GM19025 (cell line): ENCODE measurements around the gene GH2.
"Not testable (repeated sequence)": the region's sequence is repeated elsewhere in the genome, so short reads cannot be mapped to it uniquely, and the experiment has no call there.

ENCODE experiments used
- ATAC-seq: cut with Tn5 transposase; IDR thresholded peaks from one replicate; pipeline ENCODE4 v1.9.1; 2021; ENCODE audit warnings: mild to moderate bottlenecking, low read depth, moderate library complexity; ENCODE audit not compliant: unreplicated experiment

Gene GH2

DNA sequence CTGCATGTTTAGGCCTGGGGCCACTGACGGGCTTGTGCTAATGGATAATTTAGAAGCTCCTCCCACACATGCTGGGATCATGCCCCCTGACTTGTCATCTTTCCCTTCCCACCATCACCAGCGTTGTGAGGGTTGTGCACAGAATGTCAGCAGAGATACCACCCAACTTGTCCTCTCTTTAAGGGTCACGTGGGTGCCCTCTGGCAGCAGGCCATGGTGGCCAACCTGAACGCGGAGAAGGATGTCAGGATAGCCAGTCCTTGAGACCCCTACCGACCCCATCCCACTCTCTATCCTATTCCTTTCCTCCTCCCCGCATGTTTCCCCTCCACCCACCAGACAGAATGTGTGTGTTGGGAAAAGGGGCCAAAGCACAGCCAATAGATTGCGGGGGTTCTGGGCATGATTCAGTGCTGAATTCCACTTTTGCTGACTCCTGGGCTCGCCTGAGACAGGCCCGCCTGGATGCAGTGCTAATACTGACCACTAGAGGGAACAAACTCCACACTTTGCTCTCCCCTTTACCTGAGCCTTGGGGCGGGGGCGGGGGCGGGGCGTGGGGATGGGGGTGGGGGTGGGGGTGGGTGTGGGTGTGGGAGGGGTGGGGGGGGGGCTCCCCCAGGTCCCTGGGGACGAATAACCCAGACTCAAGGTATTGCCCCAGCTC lies at the start of gene GH2:
TSS of gene GH2 (minus strand) at position 10 of the 667 bp plus-strand sequence. CDS start 143 bp downstream, outside the sequence.
- ATAC-seq = no peak

DNA sequence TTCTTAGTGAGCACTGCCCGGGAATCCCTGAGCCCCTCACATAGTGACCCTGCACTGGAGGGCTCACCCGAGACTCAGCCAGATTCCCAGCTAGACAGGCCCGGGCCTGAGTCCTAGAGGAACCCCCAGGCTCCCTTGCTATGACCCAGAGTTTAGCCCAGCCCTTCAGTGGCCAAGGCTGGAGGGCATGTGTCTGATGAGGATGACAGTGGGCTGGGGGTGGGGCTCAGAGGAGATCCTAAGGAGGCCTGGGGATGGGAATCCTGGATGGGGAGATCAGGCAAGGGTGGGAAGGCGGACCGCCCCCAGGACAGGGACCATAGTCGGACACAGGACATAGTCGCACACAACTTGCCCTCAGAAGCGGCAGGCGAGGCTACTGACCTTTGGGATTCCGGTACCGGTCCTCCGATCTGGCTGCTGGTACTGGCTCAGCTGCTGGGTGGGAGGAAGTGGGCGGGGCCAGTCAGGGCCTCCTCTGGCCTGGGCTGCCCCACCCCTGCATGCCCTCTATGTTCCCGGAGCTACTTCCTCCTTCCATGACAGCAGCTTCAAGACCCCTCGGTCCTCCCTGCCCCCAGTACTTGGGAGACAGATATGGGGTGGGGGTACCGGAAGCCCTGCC lies 49.3 kb upstream of the GH2 start:
- no peak for ATAC-seq

DNA sequence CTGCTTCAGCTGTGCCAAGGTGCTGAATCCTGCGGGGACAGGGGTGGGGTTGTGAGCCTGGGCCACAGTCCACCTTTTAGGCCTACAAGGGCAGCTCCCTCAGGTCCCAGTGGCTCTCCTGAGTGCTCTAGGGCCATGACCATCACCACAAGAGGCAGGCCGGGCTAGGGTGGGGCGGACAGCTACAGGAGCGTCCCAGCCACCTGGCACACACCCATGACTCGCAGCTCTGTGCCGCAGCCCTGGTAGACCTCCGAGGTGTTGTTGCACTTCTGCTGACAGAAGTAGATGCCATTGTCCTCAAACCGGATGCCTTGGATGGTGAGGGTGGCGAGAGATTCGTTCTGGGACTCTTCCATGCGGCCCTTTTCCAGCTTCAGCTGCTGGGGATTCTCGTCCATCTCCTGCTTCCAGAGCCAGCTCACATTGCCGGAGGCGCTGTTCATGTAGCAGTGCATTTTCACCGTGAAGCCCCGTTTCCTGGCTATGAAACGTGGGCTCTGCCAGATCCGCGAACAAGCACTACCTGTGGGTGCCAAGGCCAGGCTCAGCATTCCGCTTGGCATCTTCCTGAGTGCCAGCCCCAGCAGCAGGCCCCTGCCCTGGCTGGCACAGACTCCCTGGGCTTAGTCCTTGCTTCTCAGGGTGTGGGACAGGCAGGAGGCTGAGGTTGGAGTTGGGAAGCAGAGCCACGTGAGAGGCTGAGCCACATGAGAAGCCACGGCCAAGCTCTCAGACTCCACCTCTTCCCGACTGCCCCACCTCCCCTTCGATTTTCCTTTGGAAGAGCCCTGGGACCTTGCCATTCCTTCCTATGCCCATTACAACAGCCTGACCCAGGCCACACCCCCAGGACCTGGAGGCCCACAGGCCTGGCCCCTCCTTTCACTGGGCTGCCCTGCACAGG lies 48.4 kb upstream of the GH2 start:
- no peak for ATAC-seq

DNA sequence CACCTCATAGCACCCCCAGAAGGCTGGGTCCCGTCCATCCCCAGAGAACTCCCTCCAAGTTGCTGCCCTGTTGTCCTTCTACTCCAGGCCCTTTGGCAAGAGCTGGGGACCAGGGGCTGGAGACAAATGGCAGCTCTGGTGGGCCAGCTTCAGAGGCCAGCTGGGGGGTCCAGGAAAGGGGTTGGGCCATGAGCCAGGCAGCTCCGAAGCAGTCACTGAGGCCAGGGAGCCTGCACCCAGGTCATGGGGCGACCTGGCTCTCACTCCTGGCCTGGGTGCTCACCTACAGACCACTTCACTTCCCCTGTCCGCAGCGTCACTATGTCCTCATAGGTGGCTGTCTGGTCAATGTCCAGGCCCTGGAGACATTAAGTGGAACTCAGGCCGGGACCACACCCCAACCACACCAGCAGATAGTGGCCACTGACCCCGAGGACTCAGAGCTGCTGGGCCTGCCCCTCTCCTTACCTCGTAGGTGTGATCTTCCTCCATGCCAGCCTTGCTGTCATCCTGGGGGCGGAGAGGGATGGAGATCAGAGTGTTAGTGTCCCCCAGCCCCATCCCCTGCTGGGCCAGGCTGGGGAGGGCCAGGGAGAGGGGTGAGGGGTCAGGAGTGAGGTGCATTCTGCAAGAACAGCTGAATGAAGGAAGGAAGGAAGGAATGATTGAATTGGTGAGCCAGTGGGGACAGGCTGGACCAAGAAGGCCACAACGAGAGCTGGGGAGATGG lies 47.4 kb upstream of the GH2 start:
- ATAC-seq = no peak

DNA sequence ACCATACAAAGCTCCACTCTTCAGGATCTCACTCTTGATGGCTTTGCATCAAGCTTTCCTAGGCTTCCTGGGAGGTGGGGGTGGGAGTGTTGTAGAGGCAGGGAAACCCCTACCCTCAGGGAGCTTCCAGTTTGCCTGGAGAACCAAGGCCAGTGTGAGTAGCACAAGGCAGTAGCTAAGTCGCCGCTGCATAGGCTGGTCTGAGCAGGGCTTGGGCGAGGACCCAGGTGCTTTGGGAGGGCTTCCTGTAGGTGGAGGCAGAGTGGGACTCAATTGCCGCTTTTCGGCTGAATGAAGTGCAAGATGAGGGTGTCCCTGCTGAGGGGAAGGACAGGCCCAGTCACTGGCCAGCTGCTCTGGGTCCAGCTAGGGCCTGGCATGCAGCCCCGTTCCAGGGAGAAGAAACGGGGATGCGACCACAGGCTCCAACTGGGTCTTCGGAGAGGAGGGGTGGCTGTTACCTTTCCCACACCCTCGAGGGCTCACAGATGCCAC lies 46.5 kb upstream of the GH2 start:
- no peak for ATAC-seq

DNA sequence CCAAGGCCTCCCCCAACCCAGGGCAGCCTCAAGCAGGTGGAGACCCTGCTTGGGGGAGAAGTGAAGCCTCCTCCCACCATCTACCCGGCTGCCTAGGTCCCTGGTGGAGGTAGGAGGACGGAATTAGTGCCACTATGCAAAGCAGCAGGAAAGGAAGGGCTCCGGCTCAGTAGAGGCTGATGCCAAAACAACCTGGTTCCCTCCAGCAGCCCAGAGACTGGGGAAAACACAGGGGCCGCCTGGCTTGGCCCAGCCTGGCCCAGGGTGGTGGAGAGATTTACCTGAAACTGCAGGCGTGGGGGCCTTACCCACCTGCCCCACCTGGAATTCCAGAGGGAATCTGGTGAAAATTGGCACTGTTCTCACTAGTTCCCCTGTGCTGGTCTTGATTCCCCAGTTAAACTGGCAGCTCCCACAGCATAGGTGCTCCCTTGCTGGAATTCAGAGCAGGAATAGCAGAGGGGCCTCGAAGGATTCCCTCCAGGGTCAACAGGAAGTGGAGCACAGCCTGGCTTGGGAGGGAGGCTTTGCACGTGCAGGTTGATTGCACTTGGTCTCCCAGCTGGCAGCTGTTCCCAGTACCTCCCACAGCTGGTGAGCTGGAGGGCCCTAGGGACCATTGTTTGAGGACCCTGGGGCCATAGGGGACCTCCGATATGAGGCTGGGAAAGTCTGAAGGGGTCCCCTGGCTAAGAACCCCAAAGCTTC lies 45.9 kb upstream of the GH2 start:
- no peak for ATAC-seq

DNA sequence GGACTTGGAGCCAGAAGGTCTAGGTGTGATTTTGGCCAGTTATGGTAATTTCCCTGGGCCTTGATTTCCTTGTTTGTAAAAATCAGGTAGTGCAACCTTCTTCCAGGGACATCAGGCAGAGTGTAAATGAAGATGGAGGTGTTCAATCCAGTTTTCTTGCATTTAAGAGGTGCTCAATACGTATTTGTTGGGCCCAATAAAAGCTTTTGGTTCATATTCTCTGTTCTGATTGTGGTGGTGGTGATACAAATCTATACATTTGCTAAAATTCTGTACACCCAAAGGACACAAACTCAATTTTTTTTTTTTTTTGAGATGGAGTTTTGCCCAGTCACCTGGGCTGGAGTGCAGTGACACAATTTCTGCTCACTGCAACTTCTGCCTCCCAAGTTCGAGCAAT lies 44.4 kb upstream of the GH2 start:
- no peak for ATAC-seq

DNA sequence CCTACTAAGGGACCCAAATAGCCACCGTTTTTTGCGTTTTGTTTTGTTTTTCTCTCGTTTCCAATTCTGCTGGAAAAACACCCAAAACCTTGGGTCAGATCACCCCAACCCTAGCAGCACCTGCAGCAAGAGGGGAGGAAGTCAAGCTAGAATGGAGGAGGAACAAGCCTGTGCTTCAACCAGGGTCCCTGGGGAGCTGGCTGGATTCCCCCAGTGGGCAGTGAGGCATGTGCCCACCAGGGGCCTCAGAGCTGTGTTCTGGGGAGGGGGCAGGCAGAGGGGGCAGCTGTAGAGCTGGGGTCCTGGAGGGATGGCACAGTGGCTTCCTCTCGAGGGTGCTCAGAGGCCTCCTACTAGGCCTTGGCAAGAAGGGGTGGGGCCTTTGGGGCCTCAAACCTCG lies 43.9 kb upstream of the GH2 start:
- ATAC-seq = no peak

DNA sequence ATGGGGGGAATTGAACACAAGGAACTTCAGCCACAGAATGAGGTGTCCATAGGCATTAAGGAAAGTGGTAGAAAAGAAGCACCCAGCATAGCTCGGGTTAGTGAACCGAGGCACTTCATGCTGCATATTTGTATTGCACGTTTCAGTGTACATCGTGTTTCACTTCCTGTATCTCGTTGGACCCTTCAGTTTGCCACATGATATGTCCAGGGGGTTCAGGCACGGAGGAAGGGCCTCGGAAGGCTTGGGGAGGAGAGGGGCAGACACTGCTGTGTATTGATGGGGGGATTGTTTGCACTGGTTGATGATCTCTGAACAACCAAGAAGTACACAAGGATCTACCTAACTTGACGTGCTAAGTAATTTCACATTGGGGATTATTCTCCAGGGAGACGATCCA lies 40.7 kb upstream of the GH2 start:
- not testable (repeated sequence) for ATAC-seq

DNA sequence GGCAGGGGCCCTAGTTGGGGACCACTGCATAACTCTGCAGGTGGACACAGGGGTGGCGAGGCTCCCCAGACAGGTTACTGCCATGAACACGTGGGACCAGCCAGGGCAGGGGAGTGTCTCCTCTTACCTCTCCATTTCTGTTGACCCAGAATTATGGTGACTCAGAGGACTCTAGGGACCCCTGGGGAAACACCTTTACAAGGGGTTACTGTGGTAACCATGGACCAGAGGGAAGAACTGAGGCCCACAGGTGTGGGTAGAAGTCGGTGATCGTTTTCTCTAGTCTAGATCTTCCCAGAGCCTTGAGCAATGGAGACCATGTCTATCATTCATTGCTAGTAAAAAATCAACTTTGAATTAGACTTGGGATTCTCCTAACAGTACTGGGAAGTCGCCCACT lies 39.0 kb upstream of the GH2 start:
- not testable (repeated sequence) for ATAC-seq

DNA sequence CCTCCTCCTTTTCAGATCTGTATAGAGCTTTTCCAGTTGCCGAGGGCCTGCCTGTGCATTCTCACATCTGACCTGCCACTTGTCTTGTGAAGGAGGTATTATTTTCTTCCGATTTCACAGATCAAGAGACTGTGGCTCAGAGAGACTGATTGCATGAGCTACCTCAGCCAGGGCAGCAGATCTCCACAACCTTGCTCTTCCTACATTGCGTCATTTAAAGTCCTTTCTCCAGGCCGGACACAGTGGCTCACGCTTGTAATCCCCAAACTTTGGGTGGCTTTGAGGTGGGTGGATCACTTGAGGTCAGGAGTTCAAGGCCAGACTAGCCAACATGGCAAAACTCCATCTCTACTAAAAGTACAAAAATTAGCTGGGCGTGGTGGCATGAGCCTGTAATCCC lies 38.3 kb upstream of the GH2 start:
- not testable (repeated sequence) for ATAC-seq

DNA sequence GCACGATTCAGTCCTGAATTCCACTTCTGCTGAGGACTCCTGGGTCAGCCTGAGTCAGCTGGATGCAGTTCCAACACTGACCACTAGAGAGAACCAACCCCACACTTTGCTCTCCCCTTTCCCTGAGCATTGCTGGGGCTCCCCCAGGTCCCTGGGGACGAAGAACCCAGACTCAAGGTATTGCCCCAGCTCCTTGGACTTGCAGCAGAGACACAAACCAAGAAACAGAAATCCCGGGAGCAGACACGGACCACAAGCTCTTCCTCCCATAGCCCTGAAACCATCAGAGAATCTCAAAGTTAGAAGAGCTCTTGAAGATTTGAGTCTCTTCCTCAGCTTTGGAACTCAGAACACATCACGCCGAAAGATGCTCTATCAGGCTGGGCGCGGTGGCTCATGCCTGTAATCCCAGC lies 37.6 kb upstream of the GH2 start:
- ATAC-seq = no peak

DNA sequence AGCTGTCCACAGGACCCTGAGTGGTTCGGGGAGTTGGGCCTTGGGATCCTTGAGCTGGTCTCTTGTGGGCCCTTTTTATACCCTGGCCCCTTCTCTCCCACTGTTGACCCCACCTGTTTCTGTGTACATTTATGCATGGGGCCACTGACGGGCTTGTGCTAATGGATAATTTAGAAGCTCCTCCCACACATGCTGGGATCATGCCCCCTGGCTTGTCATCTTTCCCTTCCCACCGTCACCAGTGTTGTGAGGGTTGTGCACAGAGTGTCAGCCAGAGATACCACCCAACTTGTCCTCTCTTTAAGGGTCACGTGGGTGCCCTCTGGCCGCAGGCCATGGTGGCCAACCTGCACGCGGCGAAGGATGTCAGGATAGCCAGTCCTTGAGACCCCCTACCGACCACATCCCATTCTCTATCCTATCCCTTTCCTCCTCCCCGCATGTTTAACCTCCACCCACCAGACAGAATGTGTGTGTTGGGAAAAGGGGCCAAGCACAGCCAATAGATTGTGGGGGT lies 37.1 kb upstream of the GH2 start, which contains the start of gene GH1:
TSS of gene GH1 (minus strand) at position 51 of the 517 bp plus-strand sequence. CDS start 63 bp downstream, outside the sequence.
- ATAC-seq = not testable (repeated sequence)

DNA sequence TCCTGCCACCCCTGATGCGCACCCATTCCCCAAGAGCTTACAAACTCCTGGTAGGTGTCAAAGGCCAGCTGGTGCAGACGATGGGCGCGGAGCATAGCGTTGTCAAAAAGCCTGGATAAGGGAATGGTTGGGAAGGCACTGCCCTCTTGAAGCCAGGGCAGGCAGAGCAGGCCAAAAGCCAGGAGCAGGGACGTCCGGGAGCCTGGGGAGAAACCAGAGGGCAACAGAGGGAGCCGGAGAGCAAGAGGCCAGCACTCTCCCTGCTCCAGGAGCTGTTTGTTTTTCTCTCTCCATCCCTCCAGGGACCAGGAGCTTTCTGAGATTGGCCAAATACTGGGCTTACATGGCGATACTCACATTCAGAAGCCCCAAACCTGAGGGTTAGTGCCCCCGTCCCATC lies 36.6 kb upstream of the GH2 start:
- ATAC-seq = no peak

DNA sequence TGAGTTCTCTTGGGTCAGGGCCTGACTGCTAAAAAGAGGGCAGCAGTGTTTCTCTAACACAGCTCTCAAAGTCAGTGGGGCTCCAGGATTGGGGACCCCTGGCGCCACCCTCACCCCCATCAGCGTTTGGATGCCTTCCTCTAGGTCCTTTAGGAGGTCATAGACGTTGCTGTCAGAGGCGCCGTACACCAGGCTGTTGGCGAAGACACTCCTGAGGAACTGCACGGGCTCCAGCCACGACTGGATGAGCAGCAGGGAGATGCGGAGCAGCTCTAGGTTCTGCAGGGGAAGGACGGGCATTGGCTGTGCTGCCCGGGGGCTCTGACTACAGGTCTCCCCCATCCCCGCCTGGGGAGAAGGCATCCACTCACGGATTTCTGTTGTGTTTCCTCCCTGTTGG lies 35.9 kb upstream of the GH2 start:
- ATAC-seq = no peak

DNA sequence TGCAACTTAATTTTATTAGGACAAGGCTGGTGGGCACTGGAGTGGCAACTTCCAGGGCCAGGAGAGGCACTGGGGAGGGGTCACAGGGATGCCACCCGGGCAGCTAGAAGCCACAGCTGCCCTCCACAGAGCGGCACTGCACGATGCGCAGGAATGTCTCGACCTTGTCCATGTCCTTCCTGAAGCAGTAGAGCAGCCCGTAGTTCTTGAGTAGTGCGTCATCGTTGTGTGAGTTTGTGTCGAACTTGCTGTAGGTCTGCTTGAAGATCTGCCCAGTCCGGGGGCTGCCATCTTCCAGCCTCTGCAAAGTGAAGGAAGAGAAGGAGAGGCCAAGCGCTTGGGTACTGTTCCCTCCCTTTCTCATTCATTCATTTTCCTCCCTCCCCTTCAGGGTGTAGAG lies 35.5 kb upstream of the GH2 start:
- not testable (repeated sequence) for ATAC-seq

DNA sequence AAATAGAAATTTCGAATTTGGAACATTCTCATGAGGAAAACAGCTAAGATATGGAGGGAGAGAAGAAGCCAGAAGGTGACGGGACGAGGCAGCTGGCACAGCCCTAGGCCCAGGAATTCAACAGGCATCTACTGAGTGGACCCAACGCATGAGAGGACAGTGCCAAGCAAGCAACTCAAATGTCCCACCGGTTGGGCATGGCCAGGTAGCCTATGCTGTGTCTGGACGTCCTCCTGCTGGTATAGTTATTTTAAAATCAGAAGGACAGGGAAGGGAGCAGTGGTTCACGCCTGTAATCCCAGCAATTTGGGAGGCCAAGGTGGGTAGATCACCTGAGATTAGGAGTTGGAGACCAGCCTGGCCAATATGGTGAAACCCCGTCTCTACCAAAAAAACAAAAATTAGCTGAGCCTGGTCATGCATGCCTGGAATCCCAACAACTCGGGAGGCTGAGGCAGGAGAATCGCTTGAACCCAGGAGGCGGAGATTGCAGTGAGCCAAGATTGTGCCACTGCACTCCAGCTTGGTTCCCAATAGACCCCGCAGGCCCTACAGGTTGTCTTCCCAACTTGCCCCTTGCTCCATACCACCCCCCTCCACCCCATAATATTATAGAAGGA lies 34.9 kb upstream of the GH2 start:
- ATAC-seq = no peak

DNA sequence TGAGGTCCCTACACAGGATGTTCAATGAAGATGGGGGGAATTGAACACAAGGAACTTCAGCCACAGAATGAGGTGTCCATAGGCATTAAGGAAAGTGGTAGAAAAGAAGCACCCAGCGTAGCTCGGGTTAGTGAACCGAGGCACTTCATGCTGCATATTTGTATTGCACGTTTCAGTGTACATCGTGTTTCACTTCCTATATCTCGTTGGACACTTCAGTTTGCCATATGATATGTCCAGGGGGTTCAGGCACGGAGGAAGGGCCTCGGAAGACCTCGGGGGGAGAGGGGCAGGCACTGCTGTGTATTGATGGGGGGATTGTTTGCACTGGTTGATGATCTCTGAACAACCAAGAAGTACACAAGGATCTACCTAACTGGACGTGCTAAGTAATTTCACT lies 34.0 kb upstream of the GH2 start:
- not testable (repeated sequence) for ATAC-seq

DNA sequence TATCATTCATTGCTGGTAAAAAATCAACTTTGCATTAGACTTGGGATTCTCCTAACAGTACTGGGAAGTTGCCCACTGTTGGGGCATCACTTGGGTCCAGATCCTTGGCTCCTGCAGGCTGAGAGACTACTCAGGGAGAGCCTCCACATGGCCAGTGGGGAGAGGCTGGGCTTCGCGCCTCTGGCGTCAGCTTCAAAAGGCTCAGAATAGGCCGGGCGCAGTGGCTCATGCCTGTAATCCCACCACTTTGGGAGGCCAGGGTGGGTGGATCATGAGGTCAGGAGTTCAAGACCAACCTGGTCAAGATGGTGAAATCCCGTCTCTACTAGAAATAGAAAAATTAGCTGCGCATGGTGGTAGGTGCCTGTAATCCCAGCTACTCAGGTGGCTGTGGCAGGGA lies 32.7 kb upstream of the GH2 start:
- no peak for ATAC-seq
